Measurements from ENCODE around the gene BCL10. TPM values are rescaled to one million over a fixed set of nuclear protein-coding genes. Genes with fewer than 3 reads are reported as not detected.

BCL10 gene
- total and polyA plus RNA-seq, 3 donors from 2014 or later = 16.5 to 21.2 (median 16.8) TPM

DNA sequence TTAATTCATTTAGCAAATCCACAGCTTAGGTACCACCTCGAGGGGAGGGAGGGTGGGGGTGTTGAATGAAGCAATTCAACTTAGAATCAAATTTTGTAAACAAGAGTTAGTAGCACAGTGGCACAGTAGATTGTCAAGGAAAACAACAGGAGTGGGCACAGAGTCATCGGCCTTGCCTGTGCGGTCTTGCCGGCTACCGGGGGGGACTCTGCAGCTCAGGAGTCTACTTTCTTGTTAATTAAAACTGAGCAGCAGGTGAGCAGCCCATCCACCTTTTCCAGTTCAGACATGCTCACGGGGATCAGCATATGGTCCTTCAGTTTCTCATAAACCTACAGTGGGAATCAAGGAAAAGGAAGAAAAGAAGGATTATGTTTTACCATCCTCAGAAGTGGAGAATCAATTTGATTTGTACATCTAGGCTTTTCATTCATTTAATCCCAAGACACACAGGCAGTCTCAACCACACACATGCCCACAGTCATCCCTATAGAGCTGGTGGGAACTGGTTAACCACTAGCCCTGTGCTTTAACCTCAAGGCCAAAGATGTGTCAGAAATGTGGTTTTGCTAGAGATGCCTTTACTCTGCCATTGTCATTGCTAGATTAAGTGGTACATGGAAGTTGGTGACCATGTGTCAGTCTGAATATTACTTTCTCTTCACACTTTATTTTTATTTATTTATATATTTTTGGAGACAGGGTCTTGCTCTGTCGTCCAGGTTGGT, 45.0 kb upstream of the BCL10 start:
- no peak overlapping the region for H3K4me3 ChIP-seq
- H3K27me3 ChIP-seq = no peaks in the 10 kb centered on the region
- intact Hi-C loops (cut with DNase I; ENCODE audit: low total_unique reads) = no loop called here
- H3K9me3 ChIP-seq = no peaks in the 10 kb centered on the region
- no peaks in the 10 kb centered on the region for H3K36me3 ChIP-seq (ENCODE audit: low read depth, missing control alignments)
- H3K27ac ChIP-seq = no peak overlapping the region
- TF ChIP-seq, protein P1, sequence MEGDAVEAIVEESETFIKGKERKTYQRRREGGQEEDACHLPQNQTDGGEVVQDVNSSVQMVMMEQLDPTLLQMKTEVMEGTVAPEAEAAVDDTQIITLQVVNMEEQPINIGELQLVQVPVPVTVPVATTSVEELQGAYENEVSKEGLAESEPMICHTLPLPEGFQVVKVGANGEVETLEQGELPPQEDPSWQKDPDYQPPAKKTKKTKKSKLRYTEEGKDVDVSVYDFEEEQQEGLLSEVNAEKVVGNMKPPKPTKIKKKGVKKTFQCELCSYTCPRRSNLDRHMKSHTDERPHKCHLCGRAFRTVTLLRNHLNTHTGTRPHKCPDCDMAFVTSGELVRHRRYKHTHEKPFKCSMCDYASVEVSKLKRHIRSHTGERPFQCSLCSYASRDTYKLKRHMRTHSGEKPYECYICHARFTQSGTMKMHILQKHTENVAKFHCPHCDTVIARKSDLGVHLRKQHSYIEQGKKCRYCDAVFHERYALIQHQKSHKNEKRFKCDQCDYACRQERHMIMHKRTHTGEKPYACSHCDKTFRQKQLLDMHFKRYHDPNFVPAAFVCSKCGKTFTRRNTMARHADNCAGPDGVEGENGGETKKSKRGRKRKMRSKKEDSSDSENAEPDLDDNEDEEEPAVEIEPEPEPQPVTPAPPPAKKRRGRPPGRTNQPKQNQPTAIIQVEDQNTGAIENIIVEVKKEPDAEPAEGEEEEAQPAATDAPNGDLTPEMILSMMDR (IDR thresholded peaks at IDR 0.05) = no peak
- no peak for TF ChIP-seq POLR2A (IDR thresholded peaks at IDR 0.05)
- 80 to 88% methylated on average over 7 of the region's 7 CpGs for WGBS, 2 donors
- DNase-seq = no peak
- no peaks in the 10 kb centered on the region for H3K4me1 ChIP-seq

DNA sequence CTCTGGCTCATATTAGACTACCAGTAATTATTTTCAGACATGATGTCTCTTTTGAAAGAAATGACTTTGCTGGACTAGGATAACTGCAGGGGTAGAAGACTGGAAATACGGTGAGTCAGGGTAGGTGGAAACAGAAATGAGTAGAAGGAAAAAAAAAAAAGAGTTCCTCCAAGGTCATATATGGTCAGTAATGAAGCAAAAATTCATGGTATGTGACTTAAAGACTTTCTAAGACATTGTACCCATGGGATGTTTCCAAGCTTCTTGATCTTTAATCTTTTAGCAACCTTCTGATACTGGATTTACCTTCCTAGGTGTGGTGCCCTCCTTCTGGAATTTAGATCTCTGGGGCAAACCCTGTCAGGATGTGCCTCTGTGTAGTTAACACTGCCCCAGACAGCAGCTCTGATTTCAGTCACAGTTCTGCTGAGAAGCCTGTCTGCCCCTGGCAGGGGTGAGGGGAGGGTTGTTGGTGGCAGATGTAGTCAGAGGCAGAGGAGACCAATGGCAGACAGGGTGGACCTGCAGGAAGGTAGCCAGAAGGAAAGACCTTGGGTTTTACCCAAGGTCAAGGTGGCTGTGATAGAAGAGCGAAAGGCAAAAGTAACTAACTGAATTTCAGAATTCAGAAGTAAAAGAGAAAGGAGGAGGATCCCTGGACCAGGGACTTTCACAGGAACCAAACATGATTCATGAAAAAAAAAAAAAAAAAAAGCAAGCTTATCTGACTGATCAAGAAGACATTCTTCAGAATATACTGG, 44.1 kb upstream of the BCL10 start:
- no peaks in the 10 kb centered on the region for H3K9me3 ChIP-seq
- no peak overlapping the region for H3K4me3 ChIP-seq
- 54 to 68% methylated on average over 2 of the region's 2 CpGs for WGBS, 2 donors
- intact Hi-C loops (cut with DNase I; ENCODE audit: low total_unique reads) = no loop called here
- no peak overlapping the region for H3K27ac ChIP-seq
- no peak for TF ChIP-seq POLR2A (IDR thresholded peaks at IDR 0.05)
- TF ChIP-seq, protein P1 (IDR thresholded peaks at IDR 0.05) = no peak
- no peaks in the 10 kb centered on the region for H3K36me3 ChIP-seq (ENCODE audit: low read depth, missing control alignments)
- no peak for DNase-seq
- no peaks in the 10 kb centered on the region for H3K4me1 ChIP-seq
- no peaks in the 10 kb centered on the region for H3K27me3 ChIP-seq

DNA sequence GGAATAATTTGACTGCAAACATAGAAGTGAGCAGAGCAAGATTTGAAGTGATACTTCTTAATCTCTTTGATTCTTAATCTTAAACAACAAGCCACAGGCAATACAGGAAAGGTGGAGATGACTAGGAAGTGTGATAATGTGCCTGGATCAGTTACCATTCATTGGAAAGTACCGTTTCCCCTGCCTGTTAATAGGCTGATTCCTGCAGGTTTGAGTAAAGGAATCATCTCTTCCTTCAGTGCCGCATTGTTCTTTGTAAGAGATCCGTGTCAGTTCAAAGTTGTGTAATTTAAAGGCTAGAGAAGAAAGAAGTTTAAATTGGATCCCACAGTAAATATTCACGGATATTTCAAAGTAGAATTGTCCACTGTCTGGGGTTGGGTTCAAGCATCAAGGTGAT, 43.5 kb upstream of the BCL10 start:
- no peak for DNase-seq
- H3K27ac ChIP-seq = no peak overlapping the region
- no peak overlapping the region for H3K4me3 ChIP-seq
- intact Hi-C loops (cut with DNase I; ENCODE audit: low total_unique reads) = no loop called here
- H3K27me3 ChIP-seq = no peaks in the 10 kb centered on the region
- no peak for TF ChIP-seq POLR2A (IDR thresholded peaks at IDR 0.05)
- TF ChIP-seq, protein P1 (IDR thresholded peaks at IDR 0.05) = no peak
- H3K36me3 ChIP-seq (ENCODE audit: low read depth, missing control alignments) = no peaks in the 10 kb centered on the region
- no peaks in the 10 kb centered on the region for H3K4me1 ChIP-seq
- 84% methylated on average over 4 of the region's 4 CpGs for WGBS, 2 donors
- H3K9me3 ChIP-seq = no peaks in the 10 kb centered on the region

DNA sequence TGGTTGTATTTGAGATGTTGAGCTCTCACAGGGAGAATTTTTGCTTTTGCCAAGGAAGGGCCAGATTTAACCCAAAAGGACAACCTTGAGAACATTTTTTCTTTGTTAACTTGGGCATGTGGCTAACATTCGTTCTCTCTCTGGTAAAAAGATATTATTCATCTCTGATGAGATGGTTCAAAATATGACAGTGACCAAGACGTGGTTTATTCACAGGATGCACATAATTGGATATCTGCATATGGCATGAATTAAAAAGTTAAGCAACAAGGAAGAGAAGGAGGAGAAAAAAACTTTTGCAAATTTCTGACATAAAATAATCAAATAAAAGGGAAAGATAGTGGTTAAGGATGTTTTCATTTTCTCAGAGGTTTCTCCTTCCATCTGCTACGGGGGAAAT, 43.1 kb upstream of the BCL10 start:
- Histone ChIP-seq H3K9me3 (no peaks in the 10 kb centered on the region), H3K36me3 (ENCODE audit: low read depth, missing control alignments) (no peaks in the 10 kb centered on the region), H3K4me3 (no peak overlapping the region), H3K27me3 (no peaks in the 10 kb centered on the region), H3K27ac (no peak overlapping the region), H3K4me1 (no peaks in the 10 kb centered on the region)
- DNase-seq = no peak
- 73 to 74% methylated on average over 3 of the region's 3 CpGs for WGBS, 2 donors
- intact Hi-C loops (cut with DNase I; ENCODE audit: low total_unique reads) = no loop called here
- TF ChIP-seq POLR2A (IDR thresholded peaks at IDR 0.05) = no peak
- TF ChIP-seq, protein P1 (IDR thresholded peaks at IDR 0.05) = no peak
